AG08396 (cell line): ENCODE measurements around the gene UCK1.

Experiments
- DNase-seq: peaks from one replicate; pipeline ENCODE4 v3.0.0; 2012; ENCODE audit warnings: low spot score, mixed read lengths

The UCK1 gene

GRCh38 chr9:131530920-131531832 lies at the start of gene UCK1:
UCK1 (minus strand) TSS chr9:131531263; CDS start chr9:131531174, 89 bp downstream.
- DNase-seq = peak; percentile 100

GRCh38 chr9:131580358-131580757 lies 49.3 kb upstream of the UCK1 start:
- no peak for DNase-seq

GRCh38 chr9:131579789-131580211 lies 48.7 kb upstream of the UCK1 start:
- no peak for DNase-seq

GRCh38 chr9:131578731-131579504 lies 47.9 kb upstream of the UCK1 start:
- DNase-seq = no peak

- no peak for DNase-seq
These were observed 47.0 kb upstream of the UCK1 start for GRCh38 chr9:131578021-131578420.

DNA sequence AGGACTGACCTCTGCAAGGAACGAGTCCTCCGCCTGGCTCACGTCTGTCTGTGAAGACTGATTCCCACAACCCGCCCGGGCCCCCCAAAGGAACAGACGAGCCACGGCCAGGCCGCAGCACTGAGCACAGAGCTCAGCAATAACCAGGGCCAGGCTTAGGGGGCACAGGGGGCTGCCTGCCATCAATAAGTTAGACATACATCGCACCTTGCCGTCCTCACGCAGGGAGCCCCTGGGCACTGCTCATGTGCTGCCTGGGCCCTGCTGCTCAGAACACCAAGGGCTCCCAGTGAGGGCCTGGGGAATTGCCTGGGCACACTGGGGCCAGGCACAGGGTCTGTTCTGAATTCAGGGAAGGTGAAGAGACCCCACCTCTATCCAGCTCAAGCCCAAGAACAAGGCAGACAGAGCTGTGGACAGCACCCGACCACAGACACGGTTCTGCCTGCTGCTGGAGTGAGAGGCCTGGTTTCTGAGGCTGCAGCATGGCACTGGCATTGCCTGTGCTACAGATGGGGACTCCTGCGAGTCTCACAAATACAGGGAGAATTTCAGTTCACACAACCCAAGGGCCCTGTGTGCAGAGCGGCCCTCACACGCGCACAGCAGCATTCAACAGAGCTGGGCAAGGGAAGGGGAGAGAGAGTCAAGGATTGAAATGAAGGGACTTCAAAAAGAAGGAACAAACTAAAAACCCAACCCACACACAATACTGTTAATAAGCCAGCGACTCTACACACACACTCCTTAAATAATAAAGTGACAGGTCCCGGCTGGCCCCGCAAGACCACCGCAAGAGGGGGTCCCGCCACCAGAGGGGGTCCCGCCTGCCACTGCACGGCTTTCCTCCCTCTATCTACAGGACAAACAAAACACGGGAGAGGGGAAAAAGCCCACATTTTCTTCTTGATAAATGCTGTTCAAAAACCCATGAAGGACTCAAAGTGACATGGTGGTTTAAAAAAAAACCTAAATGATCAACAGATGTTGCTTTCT lies 46.2 kb upstream of the UCK1 start:
- no peak for DNase-seq

GRCh38 chr9:131575946-131576853 lies 45.1 kb upstream of the UCK1 start:
- no peak for DNase-seq

- no peak for DNase-seq
These were observed 43.9 kb upstream of the UCK1 start for GRCh38 chr9:131574730-131575640.

- DNase-seq = no peak
These were observed 36.8 kb upstream of the UCK1 start for GRCh38 chr9:131567910-131568309.

DNA sequence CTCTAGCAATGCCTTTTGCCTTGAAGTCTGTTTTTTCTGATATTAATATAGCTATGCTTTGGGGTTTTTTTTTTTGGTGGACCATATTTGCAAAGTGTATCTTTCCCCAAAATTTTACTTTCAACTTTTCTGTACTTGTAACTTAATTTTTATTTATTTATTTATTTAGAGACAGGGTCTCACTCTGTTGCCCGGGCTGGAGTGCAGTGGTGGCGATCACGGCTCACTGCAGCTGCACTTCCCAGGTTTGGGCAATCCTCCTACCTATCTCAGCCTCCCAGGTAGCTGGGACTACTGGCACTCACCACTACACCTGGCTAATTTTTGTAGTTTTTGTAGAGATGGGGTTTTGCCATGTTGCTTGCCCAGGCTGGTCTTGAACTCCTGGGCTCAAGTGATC lies 35.1 kb upstream of the UCK1 start:
- no peak for DNase-seq

DNA sequence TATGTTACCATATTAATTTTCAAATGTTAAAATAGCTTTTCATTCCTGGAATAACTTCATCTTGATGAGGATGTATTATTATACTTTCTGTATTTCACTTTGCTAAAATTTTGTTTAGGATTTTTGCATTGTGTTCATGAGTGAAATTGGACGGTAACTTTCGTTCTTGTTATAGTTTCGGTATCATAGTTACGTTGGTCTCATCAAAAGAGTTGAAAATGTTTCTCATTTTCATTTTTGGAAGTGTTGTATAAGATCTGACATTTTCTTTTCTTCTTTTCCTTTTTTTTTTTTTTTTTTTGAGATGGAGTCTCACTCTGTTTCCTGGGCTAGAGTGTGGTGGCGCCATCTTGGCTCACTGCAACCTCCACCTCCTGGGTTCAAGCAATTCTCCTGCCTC lies 34.3 kb upstream of the UCK1 start:
- DNase-seq = no peak

DNA sequence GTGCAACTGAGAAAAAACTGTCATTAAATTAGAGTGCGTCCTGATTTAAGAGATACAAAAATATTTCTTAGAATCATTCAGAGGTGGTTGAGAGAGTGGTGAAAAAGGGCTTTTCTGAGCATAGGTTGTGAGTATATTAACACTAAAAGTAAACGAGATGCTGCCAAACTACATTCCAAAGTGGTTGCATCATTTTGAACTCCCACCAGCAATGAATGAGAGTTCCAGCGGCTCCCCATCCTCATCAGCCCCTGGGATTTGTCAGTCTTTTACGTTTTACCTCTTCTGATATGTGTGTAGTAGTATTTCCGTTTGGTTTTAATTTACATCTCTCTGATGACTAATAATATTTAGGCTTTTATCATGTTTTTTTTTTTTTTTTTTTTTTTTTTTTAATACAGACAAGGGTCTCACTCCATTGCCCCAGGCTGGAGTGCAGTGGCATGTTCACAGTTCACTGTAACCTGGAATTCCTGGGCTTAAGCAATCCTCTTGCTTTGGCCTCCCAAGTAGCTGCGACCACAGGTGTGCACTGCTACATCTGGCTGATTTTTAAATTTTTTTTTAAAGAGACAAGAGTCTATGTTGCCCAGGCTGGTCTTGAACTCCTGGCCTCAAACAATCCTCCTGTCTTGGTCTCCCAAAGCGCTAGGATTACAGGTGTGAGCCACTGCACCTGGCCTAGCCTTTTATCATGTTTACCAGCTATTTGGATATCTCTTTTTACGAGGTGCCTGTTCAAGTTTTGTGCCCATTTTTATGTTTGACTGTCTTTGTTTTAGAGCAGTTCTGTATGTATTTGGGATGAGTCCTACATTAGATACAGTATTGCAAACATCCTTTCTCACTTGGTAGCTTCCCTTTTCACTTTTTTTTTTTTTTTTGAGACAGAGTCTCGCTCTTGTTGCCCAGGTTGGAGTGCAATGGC lies 31.2 kb upstream of the UCK1 start:
- no peak for DNase-seq

GRCh38 chr9:131559421-131560000 lies 28.4 kb upstream of the UCK1 start:
- no peak for DNase-seq

DNA sequence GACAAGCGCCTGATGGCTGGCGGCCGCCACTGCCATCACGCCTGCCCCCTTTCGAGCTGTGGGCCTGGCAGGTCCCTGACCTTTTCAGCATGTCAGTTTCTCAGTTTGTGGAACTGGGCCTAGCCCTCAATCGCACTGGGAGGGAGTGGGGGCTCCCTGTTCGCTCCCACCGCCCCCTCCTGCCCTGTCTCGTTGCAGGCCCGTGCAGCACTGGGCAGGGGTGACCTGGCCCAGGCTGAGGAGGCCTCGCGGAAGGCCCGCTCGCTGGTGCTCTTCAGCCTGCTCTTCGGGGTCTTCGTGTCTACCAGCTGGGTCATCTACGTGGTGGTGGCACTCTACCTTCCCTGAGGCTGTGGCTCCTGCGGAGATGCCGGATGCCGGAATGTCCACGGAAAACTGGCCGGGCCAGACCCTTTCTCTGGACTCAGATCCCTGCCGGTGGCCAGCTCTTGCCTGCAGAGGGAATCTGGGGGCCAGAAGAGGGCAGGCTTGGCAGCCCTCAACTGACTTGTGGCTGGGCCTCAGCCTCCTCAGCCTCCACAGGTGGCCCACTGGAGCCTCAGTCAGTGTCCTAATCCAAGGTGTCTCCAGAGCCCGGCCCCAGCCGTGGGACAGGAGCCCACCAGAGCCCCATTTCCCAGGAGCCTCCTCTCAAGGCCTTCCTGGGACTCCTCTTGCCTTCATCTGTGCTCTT lies 26.9 kb upstream of the UCK1 start:
- DNase-seq = no peak

- no peak for DNase-seq
These were observed 25.0 kb upstream of the UCK1 start for GRCh38 chr9:131555841-131556673.

DNA sequence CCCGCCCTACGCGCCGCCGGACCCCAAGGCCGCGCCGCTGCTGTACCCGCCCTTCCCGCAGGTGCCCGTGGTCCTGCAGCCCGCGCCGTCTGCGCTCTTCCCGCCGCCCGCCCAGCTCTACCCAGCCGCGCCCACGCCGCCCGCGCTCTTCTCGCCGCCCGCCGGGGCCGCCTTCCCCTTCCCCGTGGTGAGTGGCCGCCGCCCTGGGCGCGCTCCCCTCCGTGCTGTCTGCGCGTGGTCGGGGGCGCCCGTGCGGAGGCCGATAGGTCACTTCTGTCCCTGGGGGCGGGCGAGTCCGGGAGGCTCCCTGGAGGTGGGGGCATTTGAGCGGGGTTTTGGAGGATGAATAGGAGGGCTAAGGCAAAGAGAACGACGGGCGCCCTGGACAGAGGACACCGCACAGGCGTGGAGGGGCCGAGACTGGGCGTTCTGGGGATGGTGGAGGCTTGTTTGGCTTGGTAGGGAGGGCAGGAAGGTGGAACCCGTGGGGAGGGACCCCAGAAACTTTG lies 23.8 kb upstream of the UCK1 start:
- DNase-seq = no peak
